Brain microvascular endothelial cell (primary cell): ENCODE results near the gene MCC.

Source experiments
- DNase-seq: peaks from one replicate; pipeline ENCODE4 v3.0.0-alpha.2; 2020
- H3K27ac ChIP-seq: fragments of 250-450 bp; sonication (Bioruptor Pico); 2 replicates; pipeline ENCODE4 v1.5.1; 2020; ENCODE audit warnings: mild to moderate bottlenecking, moderate library complexity
- H3K27me3 ChIP-seq: fragments of 250-450 bp; sonication (Bioruptor Pico); replicated peaks from 2 replicates; pipeline ENCODE4 v1.5.1; 2020; ENCODE audit warnings: mild to moderate bottlenecking
- H3K36me3 ChIP-seq: fragments of 250-450 bp; sonication (Bioruptor Pico); replicated peaks from 2 replicates; pipeline ENCODE4 v1.5.1; 2020; ENCODE audit warnings: mild to moderate bottlenecking
- H3K4me3 ChIP-seq: 2 replicates; pipeline ENCODE4 v1.5.1; 2011; ENCODE audit warnings: low read depth, mild to moderate bottlenecking, control low read depth, low read length, moderate library complexity
- in situ Hi-C: cut with HindIII; loops from 2 replicates; pipeline ENCODE4 v1.10.0; 2017; ENCODE audit warnings: low sequenced_read_pairs, low pct_ligation_motif_present
- TF ChIP-seq, protein P1 (sequence below): IDR thresholded peaks from 2 replicates; pipeline ENCODE4 v1.5.1; 2011; ENCODE audit warnings: low read depth, mild to moderate bottlenecking, moderate library complexity, low read length, control low read depth, inconsistent platforms; ENCODE audit errors: missing control alignments

Gene MCC

DNA sequence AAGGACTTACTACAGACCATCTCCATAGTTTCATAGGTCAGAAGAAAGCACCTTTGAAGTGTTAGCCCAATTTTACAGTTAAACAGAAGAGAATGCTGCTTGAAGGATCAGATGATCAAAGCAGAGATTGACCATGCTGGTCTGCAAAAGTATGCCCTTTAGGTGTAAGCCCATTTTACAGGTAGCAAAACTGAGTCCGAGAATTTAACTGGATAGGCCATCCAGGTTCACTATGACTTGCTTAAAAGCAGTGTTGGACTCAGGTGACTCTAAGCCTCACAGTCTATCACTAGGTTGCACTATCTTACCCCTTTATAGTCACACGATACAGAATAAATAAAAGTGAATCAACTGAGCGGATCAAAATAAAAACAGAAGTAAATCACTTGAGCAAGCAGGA lies 299.0 kb downstream of the MCC start:
- Histone ChIP-seq H3K27me3 (no peaks in the 10 kb centered on the region), H3K27ac (no peak overlapping the region), H3K36me3 (no peaks in the 10 kb centered on the region), H3K4me3 (no peak overlapping the region)
- DNase-seq = no peak
- in situ Hi-C loops = no loop called here
- TF ChIP-seq, protein P1, sequence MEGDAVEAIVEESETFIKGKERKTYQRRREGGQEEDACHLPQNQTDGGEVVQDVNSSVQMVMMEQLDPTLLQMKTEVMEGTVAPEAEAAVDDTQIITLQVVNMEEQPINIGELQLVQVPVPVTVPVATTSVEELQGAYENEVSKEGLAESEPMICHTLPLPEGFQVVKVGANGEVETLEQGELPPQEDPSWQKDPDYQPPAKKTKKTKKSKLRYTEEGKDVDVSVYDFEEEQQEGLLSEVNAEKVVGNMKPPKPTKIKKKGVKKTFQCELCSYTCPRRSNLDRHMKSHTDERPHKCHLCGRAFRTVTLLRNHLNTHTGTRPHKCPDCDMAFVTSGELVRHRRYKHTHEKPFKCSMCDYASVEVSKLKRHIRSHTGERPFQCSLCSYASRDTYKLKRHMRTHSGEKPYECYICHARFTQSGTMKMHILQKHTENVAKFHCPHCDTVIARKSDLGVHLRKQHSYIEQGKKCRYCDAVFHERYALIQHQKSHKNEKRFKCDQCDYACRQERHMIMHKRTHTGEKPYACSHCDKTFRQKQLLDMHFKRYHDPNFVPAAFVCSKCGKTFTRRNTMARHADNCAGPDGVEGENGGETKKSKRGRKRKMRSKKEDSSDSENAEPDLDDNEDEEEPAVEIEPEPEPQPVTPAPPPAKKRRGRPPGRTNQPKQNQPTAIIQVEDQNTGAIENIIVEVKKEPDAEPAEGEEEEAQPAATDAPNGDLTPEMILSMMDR = no peak

DNA sequence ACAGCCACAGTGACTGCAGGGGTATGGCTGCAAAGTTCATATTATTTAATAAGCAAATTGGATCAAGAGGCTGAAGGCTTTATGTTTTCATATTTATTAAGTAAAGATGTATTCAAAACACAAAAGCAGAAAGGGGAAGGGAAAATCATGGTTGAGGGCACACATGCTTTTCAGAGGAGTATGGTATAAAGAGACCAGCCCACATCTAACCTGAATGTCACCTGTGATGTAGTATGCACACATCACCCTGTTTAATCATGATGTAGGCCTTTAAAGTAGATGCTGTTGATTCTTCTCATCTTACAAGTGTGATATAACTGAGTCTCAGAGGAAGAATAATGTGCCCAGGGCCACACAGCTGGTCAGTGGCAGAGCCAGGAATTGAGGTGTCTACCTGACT lies 299.8 kb downstream of the MCC start:
- DNase-seq = no peak
- Histone ChIP-seq H3K4me3 (no peak overlapping the region), H3K36me3 (no peaks in the 10 kb centered on the region), H3K27me3 (no peaks in the 10 kb centered on the region), H3K27ac (no peak overlapping the region)
- TF ChIP-seq, protein P1 = no peak
- in situ Hi-C loops = no loop called here

DNA sequence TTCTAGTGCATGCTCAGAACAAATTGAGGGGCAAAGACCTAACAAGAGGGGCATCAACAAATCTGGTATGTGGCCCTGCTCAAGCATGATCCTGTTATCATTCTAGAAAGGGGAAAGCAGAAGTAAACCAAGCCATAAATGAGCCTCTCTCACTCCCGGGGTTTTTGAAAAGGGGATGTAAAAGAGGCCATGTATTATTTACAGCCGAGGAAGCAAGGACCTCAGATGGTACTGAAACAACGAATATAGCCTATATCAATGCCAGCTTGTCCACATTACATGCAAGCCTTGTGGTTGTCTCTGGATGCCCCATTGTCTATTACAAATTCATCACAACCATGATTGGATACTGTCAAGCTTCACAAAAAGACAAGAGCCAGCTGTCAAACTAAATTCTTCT lies 300.3 kb downstream of the MCC start:
- H3K36me3 ChIP-seq = no peaks in the 10 kb centered on the region
- TF ChIP-seq, protein P1 = no peak
- no peak overlapping the region for H3K27ac ChIP-seq
- in situ Hi-C loops = no loop called here
- no peaks in the 10 kb centered on the region for H3K27me3 ChIP-seq
- H3K4me3 ChIP-seq = no peak overlapping the region
- DNase-seq = no peak

DNA sequence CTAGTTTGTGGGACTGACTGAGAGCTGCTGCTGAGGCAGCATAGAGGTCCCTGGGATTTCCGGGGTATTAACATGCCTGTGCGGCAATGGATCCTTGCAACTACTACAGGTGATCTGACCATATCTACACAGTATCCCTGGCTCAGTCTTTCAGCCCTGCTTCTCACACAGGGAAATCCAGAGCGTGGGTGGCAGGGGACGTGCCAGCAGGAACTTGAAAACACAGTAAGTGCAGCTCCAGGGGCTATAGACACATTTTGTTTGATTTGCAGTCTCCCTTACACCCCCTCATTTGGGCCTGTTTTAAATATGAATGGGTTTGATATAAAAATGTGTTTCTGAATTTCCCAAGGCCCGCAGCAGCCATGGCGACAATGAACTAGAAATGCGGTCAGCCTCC lies 302.2 kb downstream of the MCC start:
- Histone ChIP-seq H3K4me3 (no peak overlapping the region), H3K27me3 (no peaks in the 10 kb centered on the region), H3K27ac (no peak overlapping the region), H3K36me3 (no peaks in the 10 kb centered on the region)
- in situ Hi-C loops = no loop called here
- TF ChIP-seq, protein P1 = no peak
- no peak for DNase-seq

DNA sequence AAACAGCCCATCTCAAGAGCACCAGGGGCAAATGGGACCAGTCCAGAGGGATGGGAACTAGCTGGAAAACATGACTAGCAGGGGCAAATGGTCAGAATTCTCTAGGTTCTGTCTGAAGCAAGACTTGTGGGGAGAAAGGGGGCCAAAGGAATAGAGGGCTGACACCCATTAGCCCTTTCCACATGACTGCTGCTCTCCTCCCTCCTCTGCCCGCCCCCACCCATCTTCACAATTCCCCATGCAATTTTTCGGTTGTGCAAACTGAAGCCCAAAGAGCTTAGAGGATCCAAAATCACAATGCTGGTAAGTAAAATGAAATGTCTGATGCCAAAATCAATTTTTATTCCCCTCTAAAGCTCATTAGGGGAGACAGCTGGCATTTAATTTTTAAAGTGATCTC lies 304.6 kb downstream of the MCC start:
- DNase-seq = no peak
- in situ Hi-C loops = no loop called here
- no peaks in the 10 kb centered on the region for H3K27me3 ChIP-seq
- TF ChIP-seq, protein P1 = no peak
- no peaks in the 10 kb centered on the region for H3K36me3 ChIP-seq
- no peak overlapping the region for H3K4me3 ChIP-seq
- H3K27ac ChIP-seq = no peak overlapping the region

DNA sequence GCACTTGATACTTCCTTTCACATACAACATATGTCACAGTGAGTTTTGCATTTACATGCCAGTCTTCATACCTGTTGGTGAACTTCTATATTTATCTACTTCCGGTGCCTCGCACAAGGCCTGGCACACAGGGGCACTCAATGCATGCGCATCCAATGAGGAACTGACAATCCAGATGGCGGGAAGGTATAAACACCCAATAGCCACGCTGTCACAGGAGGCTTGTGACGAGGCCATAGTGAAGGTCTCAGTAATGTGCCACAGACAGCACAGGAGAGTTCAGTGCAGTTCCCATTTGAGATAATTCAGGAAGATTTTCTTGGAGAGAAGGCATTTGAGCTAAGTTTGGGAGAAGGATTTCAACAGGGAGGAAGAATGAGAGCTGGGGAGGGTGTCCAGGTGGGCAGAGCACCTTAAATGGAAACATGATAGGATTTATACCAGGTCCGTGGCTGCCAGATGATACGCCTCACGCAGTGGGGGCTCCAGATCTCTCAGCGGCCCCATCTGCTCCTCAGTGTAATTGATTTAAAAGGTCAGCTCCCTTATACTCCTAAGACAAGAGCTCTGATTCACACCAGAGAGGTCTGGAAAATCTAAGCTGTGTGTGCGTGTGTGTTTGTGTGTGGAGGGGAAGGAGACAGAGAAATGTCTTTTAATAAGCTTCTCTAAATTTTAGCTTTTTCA lies 305.5 kb downstream of the MCC start:
- in situ Hi-C loops = no loop called here
- Histone ChIP-seq H3K36me3 (no peaks in the 10 kb centered on the region), H3K4me3 (no peak overlapping the region), H3K27ac (no peak overlapping the region), H3K27me3 (no peaks in the 10 kb centered on the region)
- no peak for DNase-seq
- TF ChIP-seq, protein P1 = no peak
